CD14-positive monocyte (primary cell): ENCODE measurements around the gene DPY19L3. TPM values are rescaled to one million over a fixed set of nuclear protein-coding genes. Genes with fewer than 3 reads are reported as not detected.
"Not testable (repeated sequence)": the region's sequence is repeated elsewhere in the genome, so short reads cannot be mapped to it uniquely, and the experiment has no call there.

Experiments used
- DNase-seq, 3 donors: peaks; one replicate each; pipeline ENCODE4 v3.0.0-alpha.2; 2011 to 2022
- H2AFZ ChIP-seq: 2 replicates; pipeline ENCODE4 v1.6.0; 2012; ENCODE audit warnings: mild to moderate bottlenecking, low read depth, low read length, inconsistent platforms; ENCODE audit not compliant: insufficient read depth, poor library complexity, severe bottlenecking
- H3K27ac ChIP-seq, 2 donors: 1 replicate in 1 of 2; 2 replicates in 1 of 2; pipeline ENCODE4 v1.5.1; 2012 to 2013; ENCODE audit warnings: low read length in 2 of 2, control low read depth in 1 of 2, inconsistent platforms in 1 of 2, low read depth in 1 of 2, mild to moderate bottlenecking in 1 of 2
- H3K27me3 ChIP-seq, 2 donors: one replicate each; pipeline versions ENCODE4 v1.6.0 to v1.6.1; 2011 to 2013; ENCODE audit warnings: low read length in 2 of 2; ENCODE audit not compliant: control insufficient read depth in 2 of 2, insufficient read depth in 2 of 2
- H3K36me3 ChIP-seq, 2 donors: replicated peaks in 1 of 2; 1 replicate in 1 of 2; 2 replicates in 1 of 2; pipeline versions ENCODE4 v1.5.1 to v1.6.1; 2012 to 2013; ENCODE audit warnings: low read length in 2 of 2, control low read depth in 1 of 2, inconsistent platforms in 1 of 2, mild to moderate bottlenecking in 1 of 2; ENCODE audit not compliant: insufficient read depth in 2 of 2, control insufficient read depth in 1 of 2
- H3K4me1 ChIP-seq, 2 donors: 1 replicate in 1 of 2; 2 replicates in 1 of 2; pipeline versions ENCODE4 v1.5.1 to v1.6.1; 2012 to 2013; ENCODE audit warnings: low read length in 2 of 2, control low read depth in 1 of 2, inconsistent platforms in 1 of 2, mild to moderate bottlenecking in 1 of 2, moderate library complexity in 1 of 2; ENCODE audit not compliant: insufficient read depth in 2 of 2, control insufficient read depth in 1 of 2
- H3K4me2 ChIP-seq: replicated peaks from 2 replicates; pipeline ENCODE3; 2012; ENCODE audit warnings: low read length, moderate library complexity, mild to moderate bottlenecking; ENCODE audit not compliant: poor library complexity, severe bottlenecking; ENCODE audit errors: extremely low read depth
- H3K4me3 ChIP-seq, 3 experiments: fragments of 200-600 bp in 1 of 3; sonication (generic) in 1 of 3; replicated peaks in 1 of 3; 1 replicate in 2 of 3; 2 replicates in 1 of 3; pipeline ENCODE4 v1.5.1; 2011 to 2013; ENCODE audit warnings: low read length in 3 of 3, mild to moderate bottlenecking in 3 of 3, control low read depth in 2 of 3, low read depth in 2 of 3, inconsistent platforms in 1 of 3, moderate library complexity in 1 of 3
- H3K79me2 ChIP-seq: 2 replicates; pipeline ENCODE4 v1.6.0; 2012; ENCODE audit warnings: mild to moderate bottlenecking, control low read depth, inconsistent platforms, low read length, moderate library complexity; ENCODE audit not compliant: insufficient read depth
- H3K9ac ChIP-seq: 2 replicates; pipeline ENCODE4 v1.6.0; 2017; ENCODE audit warnings: low read length, mild to moderate bottlenecking; ENCODE audit not compliant: insufficient read depth, poor library complexity, severe bottlenecking
- H3K9me3 ChIP-seq, 2 donors: replicated peaks in 1 of 2; 1 replicate in 1 of 2; 2 replicates in 1 of 2; pipeline versions ENCODE4 v1.5.1 to v1.6.1; 2012 to 2013; ENCODE audit warnings: low read length in 2 of 2, control low read depth in 1 of 2; ENCODE audit not compliant: control insufficient read depth in 1 of 2, insufficient read depth in 1 of 2
- H4K20me1 ChIP-seq: 2 replicates; pipeline ENCODE4 v1.6.0; 2012; ENCODE audit warnings: mild to moderate bottlenecking, low read length, control low read depth, moderate library complexity; ENCODE audit not compliant: insufficient read depth
- H3K27ac Mint-ChIP-seq, 7 donors: one replicate each; pipeline ENCODE4 v1.8.0; 2020; ENCODE audit warnings: mild to moderate bottlenecking in 7 of 7, mixed read lengths in 7 of 7, moderate library complexity in 6 of 7, inconsistent platforms in 2 of 7
- H3K27me3 Mint-ChIP-seq, 3 donors: one replicate each; pipeline ENCODE4 v1.8.0; 2021 to 2022; ENCODE audit warnings: low read depth in 3 of 3, mild to moderate bottlenecking in 3 of 3, mixed read lengths in 3 of 3, moderate library complexity in 3 of 3, inconsistent platforms in 1 of 3
- H3K36me3 Mint-ChIP-seq, 2 donors: one replicate each; pipeline ENCODE4 v1.8.0; 2020; ENCODE audit warnings: mixed read lengths in 2 of 2, inconsistent platforms in 1 of 2, mild to moderate bottlenecking in 1 of 2
- H3K4me1 Mint-ChIP-seq: one replicate; pipeline ENCODE4 v1.8.0; 2020; ENCODE audit warnings: mild to moderate bottlenecking, mixed read lengths
- H3K4me3 Mint-ChIP-seq, 2 donors: one replicate each; pipeline ENCODE4 v1.8.0; 2020; ENCODE audit warnings: mild to moderate bottlenecking in 2 of 2, mixed read lengths in 2 of 2, moderate library complexity in 1 of 2
- H3K9me3 Mint-ChIP-seq, 7 donors: one replicate each; pipeline ENCODE4 v1.8.0; 2020 to 2022; ENCODE audit warnings: mixed read lengths in 7 of 7, mild to moderate bottlenecking in 6 of 7, moderate library complexity in 6 of 7, inconsistent platforms in 2 of 7
- CTCF ChIP-seq: fragments of 200-600 bp; IDR thresholded peaks from one replicate; pipeline ENCODE4 v1.8.0; 2022; ENCODE audit warnings: antibody characterized with exemption, mild to moderate bottlenecking
- WGBS: methylation state at CpG from one replicate; pipeline ENCODE4 v1.1.5; 2013; ENCODE audit warnings: missing lambda C conversion rate; ENCODE audit not compliant: insufficient coverage; 5-methylcytosine and 5-hydroxymethylcytosine counted together
- intact Hi-C, 2 donors: fragments of 100-400 bp; cut with micrococcal nuclease; formaldehyde crosslinking; loops; one replicate each; pipeline versions ENCODE4 v1.15.0 to v1.15.1; 2023
- polyA plus RNA-seq, 3 donors: library from polyadenylated mRNA; depleted of rRNA in 1 of 3; unstranded in 2 of 3; stranded (reverse) in 1 of 3; fragments of 300-500 nt in 2 of 3; fragments of >200 nt in 1 of 3; fragmentation: Illumina TruSeq in 2 of 3; gene quantifications; 1 replicate in 2 of 3; 2 replicates in 1 of 3; pipeline ENCODE4 v1.2.3, GENCODE V29; 2012 to 2021

Gene DPY19L3
- polyA plus RNA-seq, 3 donors, result 6.5 to 13.8 (median 7.7) TPM

DNA sequence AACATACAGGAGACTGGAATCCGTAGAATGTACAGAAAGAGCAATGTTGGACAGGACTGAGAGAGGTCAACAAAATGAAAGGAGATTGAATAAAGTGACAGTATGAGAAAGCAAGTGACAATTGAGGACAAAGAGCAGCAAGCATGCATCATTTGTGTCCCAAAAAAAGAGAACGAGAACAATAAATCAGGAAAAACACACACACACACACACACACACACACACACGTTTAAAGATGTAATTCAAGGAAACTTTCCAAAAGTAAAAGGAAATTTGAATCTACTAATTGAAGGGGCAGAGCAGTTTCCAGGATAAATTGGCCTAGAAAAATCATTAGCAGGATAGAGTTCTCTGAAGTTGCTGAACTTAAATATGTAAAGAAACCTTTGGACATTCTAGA is 16.9 kb downstream of the DPY19L3 start:
- no peak for TF ChIP-seq CTCF
- Mint-ChIP-seq H3K4me1 (peaks cover 26% of the 10 kb centered on the region), H3K9me3 (no peaks in the 10 kb centered on the region), H3K36me3 (peaks cover 22 to 29% of the 10 kb centered on the region in 2 donors), H3K27me3 (peaks cover 3 to 7% (median 5%) of the 10 kb centered on the region in 3 donors), H3K27ac (peak overlapping the region; percentile 15 to 86 (median 76)), H3K4me3 (peak overlapping the region in 1 of 2 donors; percentile 84)
- no peak for DNase-seq
- Histone ChIP-seq H3K27ac (peak overlapping the region in 1 of 2 donors; percentile 49), H4K20me1 (no peaks in the 10 kb centered on the region), H3K27me3 (no peaks in the 10 kb centered on the region), H2AFZ (peak overlapping the region; percentile 29), H3K4me2 (peak overlapping the region; percentile 58), H3K4me1 (peaks cover 22 to 27% of the 10 kb centered on the region in 2 donors), H3K4me3 (peak overlapping the region in 1 of 3 experiments; percentile 60), H3K79me2 (no peaks in the 10 kb centered on the region), H3K9me3 (no peaks in the 10 kb centered on the region), H3K36me3 (no peaks in the 10 kb centered on the region), H3K9ac (no peak overlapping the region)
- intact Hi-C loops, result no loop called here
- no CpG with 5 or more reads among the region's 3 CpGs for whole genome bisulfite sequencing

DNA sequence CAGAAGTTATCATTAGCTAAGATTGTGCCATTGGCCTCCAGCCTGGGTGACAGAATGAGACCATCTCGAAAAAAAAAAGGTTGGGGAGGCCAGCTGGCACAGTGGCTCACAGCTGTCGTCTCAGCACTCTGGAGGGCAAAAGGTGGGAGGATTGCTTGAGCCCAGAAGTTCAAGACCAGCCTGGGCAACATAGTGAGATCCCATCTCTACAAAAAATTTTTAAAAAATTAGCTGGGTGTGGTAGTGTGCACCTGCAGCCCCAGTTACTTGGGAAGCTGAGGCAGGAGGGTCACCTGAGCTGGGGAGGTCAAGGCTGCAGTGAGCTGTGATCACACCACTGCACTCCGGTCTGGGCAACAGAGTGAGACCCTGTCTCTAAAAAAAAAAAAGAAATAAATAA is 18.4 kb downstream of the DPY19L3 start:
- intact Hi-C loops, H3K9me3 Mint-ChIP-seq, H3K4me3 Mint-ChIP-seq, H3K9me3 ChIP-seq, H3K27ac Mint-ChIP-seq, H3K27me3 Mint-ChIP-seq, H4K20me1 ChIP-seq, H2AFZ ChIP-seq, H3K27me3 ChIP-seq, H3K79me2 ChIP-seq, H3K36me3 ChIP-seq, DNase-seq, H3K4me2 ChIP-seq, H3K27ac ChIP-seq, H3K9ac ChIP-seq, H3K4me3 ChIP-seq: not testable (repeated sequence)
- WGBS, result 100% methylated on average over 1 of the region's 3 CpGs
- peaks cover 22 to 27% of the 10 kb centered on the region in 2 donors for H3K4me1 ChIP-seq
- Mint-ChIP-seq H3K4me1 (peaks cover 24% of the 10 kb centered on the region), H3K36me3 (peaks cover 32 to 34% of the 10 kb centered on the region in 2 donors)
